Right kidney (tissue), 9 donors: ENCODE data around the gene NDUFA6.
"Not testable (repeated sequence)": the region's sequence is repeated elsewhere in the genome, so short reads cannot be mapped to it uniquely, and the experiment has no call there.

Experiments used
- DNase-seq: peaks from one replicate; pipeline ENCODE4 v3.0.0-alpha.2; 2016
- long read RNA-seq, 8 donors: transcript quantifications; one replicate each; lab custom pipeline, GENCODE V29; 2026

NDUFA6 gene
- long read RNA-seq, donor 1, transcript NDUFA6-202 (3 exons, 1,256 nt): major isoform, 275 of 307 reads
- long read RNA-seq, donor 1, transcript NDUFA6-201 (2 exons, 475 nt): minor isoform, 22 of 307 reads
- long read RNA-seq, donor 1, partial matches to known transcripts: 5 of 307 reads
- long read RNA-seq, donor 1, other reads (novel, unspliced or antisense): 5 of 307 reads
- long read RNA-seq, donor 2, transcript NDUFA6-202 (3 exons, 1,256 nt): major isoform, 196 of 203 reads
- long read RNA-seq, donor 2, transcript NDUFA6-201 (2 exons, 475 nt): minor isoform, 7 of 203 reads
- long read RNA-seq, donor 2, partial matches to known transcripts: 0 of 203 reads
- long read RNA-seq, donor 2, other reads (novel, unspliced or antisense): 0 of 203 reads
- long read RNA-seq, donor 3, transcript NDUFA6-202 (3 exons, 1,256 nt): major isoform, 77 of 81 reads
- long read RNA-seq, donor 3, partial matches to known transcripts: 0 of 81 reads
- long read RNA-seq, donor 3, other reads (novel, unspliced or antisense): 0 of 81 reads
- long read RNA-seq, donor 4, transcript NDUFA6-202 (3 exons, 1,256 nt): major isoform, 117 of 125 reads
- long read RNA-seq, donor 4, transcript NDUFA6-201 (2 exons, 475 nt): minor isoform, 8 of 125 reads
- long read RNA-seq, donor 4, partial matches to known transcripts: 0 of 125 reads
- long read RNA-seq, donor 4, other reads (novel, unspliced or antisense): 0 of 125 reads
- long read RNA-seq, donor 5, transcript NDUFA6-202 (3 exons, 1,256 nt): major isoform, 196 of 201 reads
- long read RNA-seq, donor 5, transcript NDUFA6-201 (2 exons, 475 nt): minor isoform, 5 of 201 reads
- long read RNA-seq, donor 5, partial matches to known transcripts: 0 of 201 reads
- long read RNA-seq, donor 5, other reads (novel, unspliced or antisense): 0 of 201 reads
- long read RNA-seq, donor 6, transcript NDUFA6-201 (2 exons, 475 nt): minor isoform, 14 of 191 reads
- long read RNA-seq, donor 6, transcript NDUFA6-202 (3 exons, 1,256 nt): major isoform, 177 of 191 reads
- long read RNA-seq, donor 6, partial matches to known transcripts: 0 of 191 reads
- long read RNA-seq, donor 6, other reads (novel, unspliced or antisense): 0 of 191 reads
- long read RNA-seq, donor 7, transcript NDUFA6-201 (2 exons, 475 nt): minor isoform, 10 of 289 reads
- long read RNA-seq, donor 7, transcript NDUFA6-202 (3 exons, 1,256 nt): major isoform, 261 of 289 reads
- long read RNA-seq, donor 7, partial matches to known transcripts: 13 of 289 reads
- long read RNA-seq, donor 7, other reads (novel, unspliced or antisense): 5 of 289 reads
- long read RNA-seq, donor 8, transcript NDUFA6-201 (2 exons, 475 nt): minor isoform, 7 of 195 reads
- long read RNA-seq, donor 8, transcript NDUFA6-202 (3 exons, 1,256 nt): major isoform, 188 of 195 reads
- long read RNA-seq, donor 8, partial matches to known transcripts: 0 of 195 reads
- long read RNA-seq, donor 8, other reads (novel, unspliced or antisense): 0 of 195 reads

DNA sequence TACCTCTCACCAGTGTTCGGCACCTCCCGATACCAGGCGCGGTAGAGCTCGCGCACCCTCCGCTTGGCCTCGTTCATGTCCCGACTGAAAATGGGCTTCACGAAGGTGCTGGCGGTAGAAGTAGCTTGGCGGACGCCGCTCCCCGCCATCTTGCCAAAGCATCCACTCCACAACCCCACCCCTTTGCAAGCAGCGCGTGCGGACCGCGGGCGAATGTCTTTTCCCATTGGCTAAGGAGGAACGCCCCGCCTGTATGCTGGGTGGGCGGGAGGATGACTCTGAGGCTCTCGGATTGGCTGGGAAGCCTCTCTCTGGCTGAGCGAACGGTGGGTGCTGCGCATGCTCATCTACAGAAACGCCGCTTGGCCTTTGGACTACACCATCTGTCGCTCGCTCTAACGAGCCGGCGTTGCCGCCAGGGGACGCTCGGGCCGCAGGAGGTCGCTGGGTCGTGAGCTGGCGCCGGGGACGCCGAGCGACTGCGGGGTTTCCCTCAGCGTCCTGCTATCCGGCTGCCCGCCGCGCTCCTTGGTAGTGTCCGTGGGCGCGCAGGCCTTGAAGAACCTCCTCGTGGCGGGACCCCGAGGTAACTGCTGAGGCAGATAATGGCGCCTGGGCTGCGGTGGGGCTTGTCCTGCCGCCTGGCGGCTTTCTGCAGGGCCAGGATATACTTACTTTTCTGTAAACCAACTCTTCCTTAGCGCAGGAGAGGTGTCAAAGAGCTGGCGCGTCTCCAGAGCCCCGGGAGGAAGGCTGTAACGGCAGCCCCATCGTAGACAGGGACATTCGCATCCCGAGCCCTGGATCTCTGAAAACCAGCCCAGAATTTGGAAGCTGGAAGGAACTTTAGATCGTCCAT lies at the start of gene NDUFA6:
NDUFA6 (minus strand) TSS at position 177 of the 859 bp plus-strand sequence; CDS start at position 149, 28 bp downstream.
- DNase-seq: peak; percentile 97

DNA sequence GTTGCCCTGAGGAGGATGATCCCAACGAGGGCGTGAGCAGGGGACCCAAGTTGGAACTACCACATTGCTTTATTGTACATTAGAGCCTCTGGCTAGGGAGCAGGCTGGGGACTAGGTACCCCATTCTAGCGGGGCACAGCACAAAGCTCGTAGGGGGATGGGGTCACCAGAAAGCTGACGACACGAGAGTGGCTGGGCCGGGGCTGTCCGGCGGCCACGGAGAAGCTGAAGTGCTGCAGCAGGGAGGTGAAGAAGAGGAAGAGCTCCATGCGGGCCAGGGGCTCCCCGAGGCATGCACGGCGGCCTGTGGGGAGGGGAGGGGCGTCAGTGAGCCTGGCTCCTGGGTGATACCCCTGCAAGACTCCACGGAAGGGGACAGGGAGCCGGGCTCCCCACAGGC lies 49.6 kb upstream of the NDUFA6 start:
- not testable (repeated sequence) for DNase-seq

DNA sequence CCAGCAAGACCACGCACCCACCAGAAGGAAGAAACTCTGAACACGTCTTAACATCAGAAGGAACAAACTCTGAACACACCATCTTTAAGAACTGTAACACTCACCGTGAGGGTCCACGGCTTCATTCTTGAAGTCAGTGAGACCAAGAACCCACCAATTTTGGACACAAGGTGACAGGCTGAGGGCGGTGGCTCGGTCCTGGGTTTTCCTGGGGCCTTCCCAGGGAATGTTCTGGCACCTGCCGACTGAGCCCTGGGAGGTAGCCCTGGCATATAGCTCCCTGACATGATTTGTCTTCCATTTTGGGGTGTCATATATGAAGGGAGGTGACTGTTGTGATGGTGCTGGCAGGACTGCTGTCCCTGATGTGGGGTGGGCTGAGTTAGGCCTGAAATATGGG lies 48.9 kb upstream of the NDUFA6 start:
- not testable (repeated sequence) for DNase-seq

DNA sequence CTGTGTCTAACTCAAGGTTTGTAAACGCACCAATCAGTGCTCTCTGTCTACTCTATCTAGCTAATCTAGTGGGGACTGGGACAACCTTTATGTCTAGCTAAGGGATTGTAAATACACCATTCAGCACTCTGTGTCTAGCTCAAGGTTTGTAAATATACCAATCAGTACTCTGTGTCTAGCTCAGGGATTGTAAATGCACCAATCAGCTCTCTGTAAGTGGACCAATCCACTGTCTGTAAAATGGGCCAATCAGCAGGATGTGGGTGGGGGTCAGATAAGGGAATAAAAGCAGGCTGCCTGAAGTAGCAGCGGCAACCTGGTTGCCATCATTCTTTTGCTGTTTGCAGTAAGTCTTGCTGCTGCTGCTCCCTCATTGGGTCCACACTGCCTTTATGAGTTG lies 48.4 kb upstream of the NDUFA6 start:
- no peak for DNase-seq

DNA sequence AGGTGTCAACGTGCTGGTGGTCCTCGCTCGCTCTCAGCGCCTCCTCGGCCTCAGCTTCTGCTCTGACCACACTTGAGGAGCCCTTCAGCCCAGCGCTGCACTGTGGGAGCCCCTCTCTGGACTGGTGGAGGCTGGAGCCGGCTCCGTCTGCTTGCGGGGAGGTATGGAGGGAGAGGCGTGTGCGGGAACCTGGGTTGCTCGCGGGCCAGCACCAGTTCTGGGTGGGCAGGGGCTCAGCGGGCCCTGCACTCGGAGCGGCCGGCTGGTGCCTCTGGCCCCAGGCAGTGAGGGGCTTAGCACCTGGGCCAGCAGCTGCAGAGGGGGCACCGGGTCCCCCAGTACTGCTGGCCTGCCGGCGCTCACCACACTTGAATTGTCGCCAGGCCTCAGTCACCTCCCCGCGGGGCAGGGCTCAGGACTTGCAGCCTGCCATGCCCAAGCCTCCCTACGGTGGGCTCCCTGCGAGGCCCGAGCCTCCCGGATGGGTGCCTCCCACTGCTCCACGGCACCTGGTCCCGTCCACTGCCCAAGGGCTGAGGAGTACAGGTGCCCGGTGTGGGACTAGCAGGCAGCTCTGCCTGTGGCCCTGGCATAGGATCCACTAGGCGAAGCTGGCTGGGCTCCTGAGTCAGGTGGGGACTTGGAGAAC lies 47.7 kb upstream of the NDUFA6 start:
- no peak for DNase-seq

DNA sequence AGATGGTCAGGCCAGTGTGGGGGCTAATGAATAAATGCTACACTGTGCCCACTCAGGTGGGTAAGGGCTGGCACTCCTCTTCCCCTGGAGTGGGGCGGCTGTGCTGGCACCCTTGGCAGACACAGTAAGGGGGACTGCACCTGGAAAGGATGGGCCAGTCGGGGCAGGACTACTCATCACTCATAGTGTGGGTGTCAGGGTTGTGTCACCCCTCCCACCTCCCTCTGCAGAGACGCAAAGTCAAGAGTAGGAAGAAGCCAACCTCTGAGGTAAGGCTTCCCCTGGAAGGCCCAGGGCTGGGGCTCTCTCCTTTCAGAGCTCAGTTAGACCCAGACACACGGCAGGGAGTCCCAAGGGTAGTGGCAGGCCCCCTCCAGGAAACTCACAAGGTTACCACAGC lies 45.1 kb upstream of the NDUFA6 start:
- not testable (repeated sequence) for DNase-seq

DNA sequence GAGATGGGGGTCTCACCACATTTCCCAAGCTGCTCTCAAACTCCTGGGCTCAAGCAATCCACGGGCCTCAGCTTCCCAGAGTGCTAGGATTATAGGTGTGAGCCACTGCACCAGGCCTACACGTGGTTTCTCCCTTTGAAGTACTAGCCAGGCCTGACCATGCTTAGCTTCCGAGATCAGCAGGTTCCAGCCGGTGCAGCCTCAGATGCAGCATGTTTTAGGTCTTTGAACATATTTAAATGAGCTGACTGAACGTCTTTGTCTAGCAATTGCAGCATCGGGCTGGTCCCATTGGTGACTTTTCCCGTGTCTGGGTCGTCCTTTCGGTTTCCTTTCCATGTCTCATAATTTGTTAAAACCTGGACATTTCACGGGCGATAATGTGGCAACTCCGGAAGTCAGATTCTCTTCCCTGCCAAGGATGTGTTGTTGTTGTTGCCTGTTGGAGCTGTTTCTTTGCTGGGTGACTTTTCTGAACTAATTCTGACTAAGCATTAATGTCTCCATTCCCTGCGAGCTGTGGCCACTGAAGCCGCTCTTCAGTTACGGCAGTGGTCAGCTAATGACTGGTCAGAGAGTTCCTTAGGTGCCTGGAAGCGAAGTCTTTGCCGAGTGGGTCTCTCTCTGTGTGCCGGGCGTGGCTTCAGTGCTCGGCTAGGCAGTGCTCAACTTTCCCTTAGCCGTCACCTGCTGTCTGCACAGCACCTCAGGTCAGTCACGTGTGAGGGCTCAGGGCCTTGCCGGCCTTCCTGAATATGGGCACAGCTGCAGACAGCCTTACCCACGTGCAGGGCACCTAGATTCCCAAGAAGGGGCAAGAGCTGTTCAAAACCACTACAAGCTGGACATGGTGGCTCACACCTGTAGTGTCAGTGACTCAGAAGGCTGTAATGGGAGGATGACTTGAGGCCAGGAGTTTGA lies 43.8 kb upstream of the NDUFA6 start:
- no peak for DNase-seq

DNA sequence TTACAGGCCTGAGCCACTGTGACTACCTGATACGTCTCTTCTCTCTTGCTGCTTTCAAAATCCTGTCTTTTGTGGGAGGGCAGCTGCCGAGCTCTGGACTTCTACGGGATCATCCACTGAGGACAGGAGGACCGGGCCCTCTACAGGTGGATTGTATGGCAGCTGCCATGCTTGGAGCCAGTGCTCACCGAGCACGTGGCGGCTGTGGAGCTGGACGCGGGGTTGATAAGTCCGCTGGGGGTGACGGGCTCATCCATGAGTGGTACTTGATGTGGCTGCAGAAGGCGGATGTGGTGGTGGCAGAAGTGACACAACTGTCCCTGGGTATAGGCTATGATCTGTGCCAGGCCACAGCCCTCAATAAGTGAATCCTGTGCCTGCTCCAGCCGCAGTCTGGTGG lies 41.9 kb upstream of the NDUFA6 start:
- DNase-seq: no peak

DNA sequence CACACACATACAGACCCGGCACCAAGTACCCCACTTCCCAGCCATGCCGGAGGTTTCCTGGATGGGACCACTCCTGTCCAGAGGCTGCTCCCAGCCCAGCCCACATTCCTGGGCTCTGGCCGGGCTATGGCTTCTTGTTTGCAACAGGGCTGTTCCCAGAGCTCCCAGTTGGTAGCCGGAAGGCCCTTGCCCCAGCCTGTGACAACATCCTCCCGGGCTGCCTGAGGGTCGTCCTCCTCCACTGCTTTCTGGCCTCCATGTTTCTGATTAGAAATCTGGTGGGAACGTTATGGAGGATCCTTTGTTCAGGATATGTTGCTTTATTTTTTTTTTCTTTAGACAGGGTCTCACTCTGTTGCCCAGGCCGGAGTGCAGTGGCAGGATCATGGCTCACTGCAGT lies 41.0 kb upstream of the NDUFA6 start:
- no peak for DNase-seq

DNA sequence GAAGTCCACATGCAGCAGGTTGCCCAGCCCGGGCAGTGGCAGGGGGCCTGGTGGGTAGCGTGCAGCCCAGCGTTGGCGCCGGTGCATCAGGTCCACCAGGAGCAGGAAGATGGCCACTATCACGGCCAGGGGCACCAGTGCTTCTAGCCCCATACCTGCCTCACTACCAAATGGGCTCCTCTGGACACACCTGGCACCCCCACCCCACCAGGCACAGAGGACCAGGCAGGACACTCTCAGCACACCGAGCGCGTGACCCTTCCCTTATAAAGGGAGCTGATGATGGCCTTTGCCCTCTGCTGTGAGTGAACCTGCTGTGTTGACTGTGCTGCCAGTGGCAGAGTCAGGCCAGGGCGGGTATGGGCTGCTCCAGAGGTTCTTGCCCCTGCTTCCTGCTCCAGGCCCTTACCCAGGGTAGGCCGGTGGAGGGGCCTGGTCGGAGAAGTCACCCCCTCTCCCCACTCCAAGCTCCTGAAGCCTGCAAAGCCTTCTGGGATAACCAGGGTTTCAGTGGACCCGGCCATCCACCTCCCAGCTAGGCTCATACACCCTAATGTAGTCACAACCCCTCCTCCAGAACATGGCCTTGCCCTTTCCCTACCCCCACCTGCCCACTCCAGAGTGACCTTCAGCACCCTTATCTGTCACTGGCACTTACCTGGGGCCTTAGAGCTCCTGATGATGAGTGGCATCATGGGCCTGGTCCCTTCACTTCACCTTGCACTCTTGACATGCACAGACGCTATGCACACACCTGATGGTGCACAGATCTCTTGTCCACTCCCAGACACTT lies 40.3 kb upstream of the NDUFA6 start, which contains the start of gene CYP2D6:
CYP2D6 (minus strand) TSS at position 172 of the 793 bp plus-strand sequence; CDS start at position 153, 19 bp downstream.
- DNase-seq: not testable (repeated sequence)

DNA sequence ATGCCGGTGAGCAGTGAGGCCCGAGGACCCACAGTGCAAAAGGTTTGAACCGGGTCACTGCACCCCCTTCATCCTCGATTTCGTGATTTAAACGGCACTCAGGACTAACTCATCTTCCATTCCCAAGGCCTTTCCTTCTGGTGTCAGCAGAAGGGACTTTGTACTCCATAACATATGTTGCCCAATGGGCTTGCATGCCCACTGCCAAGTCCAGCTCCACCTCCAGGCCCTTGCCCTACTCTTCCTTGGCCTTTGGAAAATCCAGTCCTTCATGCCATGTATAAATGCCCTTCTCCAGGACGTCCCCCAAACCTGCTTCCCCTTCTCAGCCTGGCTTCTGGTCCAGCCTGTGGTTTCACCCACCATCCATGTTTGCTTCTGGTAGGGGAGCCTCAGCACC lies 39.6 kb upstream of the NDUFA6 start:
- DNase-seq: not testable (repeated sequence)

DNA sequence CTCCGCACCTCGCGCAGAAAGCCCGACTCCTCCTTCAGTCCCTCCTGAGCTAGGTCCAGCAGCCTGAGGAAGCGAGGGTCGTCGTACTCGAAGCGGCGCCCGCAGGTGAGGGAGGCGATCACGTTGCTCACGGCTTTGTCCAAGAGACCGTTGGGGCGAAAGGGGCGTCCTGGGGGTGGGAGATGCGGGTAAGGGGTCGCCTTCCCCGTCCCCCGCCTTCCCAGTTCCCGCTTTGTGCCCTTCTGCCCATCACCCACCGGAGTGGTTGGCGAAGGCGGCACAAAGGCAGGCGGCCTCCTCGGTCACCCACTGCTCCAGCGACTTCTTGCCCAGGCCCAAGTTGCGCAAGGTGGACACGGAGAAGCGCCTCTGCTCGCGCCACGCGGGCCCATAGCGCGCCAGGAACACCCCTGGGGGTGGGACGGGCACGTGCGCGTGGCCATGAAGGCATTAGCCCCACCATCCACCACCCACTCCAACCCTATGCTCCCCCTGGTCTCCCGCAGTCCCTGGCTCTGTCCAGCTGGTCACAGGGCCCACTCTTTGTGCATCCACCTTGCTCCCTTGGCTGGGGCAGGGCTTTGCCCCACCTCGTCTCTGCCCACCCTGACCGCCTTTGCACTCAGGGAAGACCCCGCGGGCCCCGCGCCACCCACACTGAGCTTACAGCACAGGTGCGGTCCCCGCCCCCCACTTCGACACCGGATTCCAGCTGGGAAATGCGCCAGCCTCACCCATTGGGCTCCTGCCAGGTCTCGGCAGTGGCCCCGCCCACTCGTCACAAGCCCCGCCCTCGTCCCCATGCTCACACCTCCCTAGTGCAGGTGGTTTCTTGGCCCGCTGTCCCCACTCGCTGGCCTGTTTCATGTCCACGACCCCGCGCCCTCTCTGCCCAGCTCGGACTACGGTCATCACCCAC lies 38.5 kb upstream of the NDUFA6 start:
- DNase-seq: not testable (repeated sequence)

DNA sequence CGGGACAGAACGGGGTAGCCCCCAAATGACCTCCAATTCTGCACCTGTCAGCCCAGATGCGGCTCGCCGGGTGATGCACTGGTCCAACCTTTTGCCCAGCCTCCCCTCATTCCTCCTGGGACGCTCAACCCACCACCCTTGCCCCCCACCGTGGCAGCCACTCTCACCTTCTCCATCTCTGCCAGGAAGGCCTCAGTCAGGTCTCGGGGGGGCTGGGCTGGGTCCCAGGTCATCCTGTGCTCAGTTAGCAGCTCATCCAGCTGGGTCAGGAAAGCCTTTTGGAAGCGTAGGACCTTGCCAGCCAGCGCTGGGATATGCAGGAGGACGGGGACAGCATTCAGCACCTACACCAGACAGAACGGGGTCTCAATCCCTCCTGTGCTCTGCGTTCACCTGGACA lies 37.4 kb upstream of the NDUFA6 start:
- DNase-seq: not testable (repeated sequence)

DNA sequence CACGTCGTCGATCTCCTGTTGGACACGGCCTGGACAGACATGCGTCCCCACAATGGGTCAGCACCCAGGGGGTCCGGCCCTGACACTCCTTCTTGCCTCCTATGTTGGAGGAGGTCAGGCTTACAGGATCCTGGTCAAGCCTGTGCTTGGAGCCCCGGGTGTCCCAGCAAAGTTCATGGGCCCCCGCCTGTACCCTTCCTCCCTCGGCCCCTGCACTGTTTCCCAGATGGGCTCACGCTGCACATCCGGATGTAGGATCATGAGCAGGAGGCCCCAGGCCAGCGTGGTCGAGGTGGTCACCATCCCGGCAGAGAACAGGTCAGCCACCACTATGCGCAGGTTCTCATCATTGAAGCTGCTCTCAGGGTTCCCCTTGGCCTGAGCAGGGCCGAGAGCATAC lies 37.0 kb upstream of the NDUFA6 start:
- DNase-seq: no peak

DNA sequence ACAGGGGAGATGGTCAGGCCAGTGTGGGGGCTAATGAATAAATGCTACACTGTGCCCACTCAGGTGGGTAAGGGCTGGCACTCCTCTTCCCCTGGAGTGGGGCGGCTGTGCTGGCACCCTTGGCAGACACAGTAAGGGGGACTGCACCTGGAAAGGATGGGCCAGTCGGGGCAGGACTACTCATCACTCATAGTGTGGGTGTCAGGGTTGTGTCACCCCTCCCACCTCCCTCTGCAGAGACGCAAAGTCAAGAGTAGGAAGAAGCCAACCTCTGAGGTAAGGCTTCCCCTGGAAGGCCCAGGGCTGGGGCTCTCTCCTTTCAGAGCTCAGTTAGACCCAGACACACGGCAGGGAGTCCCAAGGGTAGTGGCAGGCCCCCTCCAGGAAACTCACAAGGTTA lies 33.0 kb upstream of the NDUFA6 start:
- DNase-seq: not testable (repeated sequence)

DNA sequence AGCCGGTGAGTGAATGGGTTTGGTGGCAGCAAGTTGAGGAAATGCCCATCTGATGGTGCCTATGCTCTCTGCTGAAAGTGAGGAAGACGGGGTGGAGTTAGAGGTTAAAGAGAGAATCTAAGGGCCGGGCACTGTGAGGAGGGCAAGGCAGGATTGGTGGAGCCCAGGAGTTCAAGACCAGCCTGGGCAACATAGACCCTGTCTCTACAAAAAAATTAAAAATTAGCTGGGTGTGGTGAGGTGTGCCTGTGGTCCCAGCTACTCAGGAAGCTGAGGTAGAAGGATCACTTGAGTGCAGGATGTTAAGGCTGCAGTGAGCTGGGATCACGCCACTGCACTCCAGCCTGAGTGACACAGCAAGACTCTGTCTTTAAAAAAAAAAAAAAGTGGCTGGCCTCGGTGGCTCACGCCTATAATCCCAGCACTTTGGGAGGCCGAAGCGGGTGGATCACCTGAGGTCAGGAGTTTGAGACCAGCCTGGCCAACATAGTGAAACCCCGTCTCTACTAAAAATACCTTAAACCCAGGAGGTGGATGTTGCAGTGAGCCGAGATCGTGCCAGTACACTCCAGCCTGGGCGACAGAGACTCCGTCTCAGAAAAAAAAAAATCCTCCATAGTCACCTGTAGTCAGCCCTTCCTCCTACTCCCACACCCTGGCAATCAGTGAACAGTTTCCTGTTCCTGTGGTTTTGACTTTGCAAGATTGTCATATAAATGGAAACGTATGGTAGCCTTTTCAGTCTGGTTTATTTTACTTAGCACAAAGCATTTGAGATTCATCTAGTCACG lies 29.9 kb upstream of the NDUFA6 start:
- not testable (repeated sequence) for DNase-seq
